Uterus (tissue), 4 donors: Measurements from ENCODE around the gene CA10. TPM values are rescaled to one million over a fixed set of nuclear protein-coding genes. Genes with fewer than 3 reads are reported as not detected.

Source experiments
- DNase-seq, 2 donors: peaks; one replicate each; pipeline ENCODE4 v3.0.0-alpha.2; 2019 to 2020
- H3K27ac ChIP-seq, 2 donors: fragments of 200-600 bp; sonication (generic); 1 replicate in 1 of 2; 2 replicates in 1 of 2; pipeline ENCODE4 v1.5.1; 2016 to 2018
- H3K27me3 ChIP-seq, 2 donors: fragments of 200-600 bp; sonication (generic); one replicate each; pipeline ENCODE4 v1.5.1; 2018 to 2019; ENCODE audit warnings: control low read depth in 1 of 2
- H3K36me3 ChIP-seq, 2 donors: fragments of 200-600 bp; sonication (generic); one replicate each; pipeline ENCODE4 v1.5.1; 2019; ENCODE audit warnings: control low read depth in 1 of 2
- H3K4me1 ChIP-seq, 2 donors: fragments of 200-600 bp; sonication (generic); one replicate each; pipeline ENCODE4 v1.5.1; 2018 to 2019; ENCODE audit warnings: control low read depth in 1 of 2
- H3K4me3 ChIP-seq, 2 donors: fragments of 200-600 bp; sonication (generic); 1 replicate in 1 of 2; 2 replicates in 1 of 2; pipeline ENCODE4 v1.5.1; 2018 to 2019; ENCODE audit warnings: mild to moderate bottlenecking in 1 of 2
- H3K9me3 ChIP-seq, 2 donors: fragments of 200-600 bp; sonication (generic); one replicate each; pipeline ENCODE4 v1.5.1; 2019; ENCODE audit warnings: control low read depth in 1 of 2
- CTCF ChIP-seq, 4 experiments: fragments of 200-600 bp in 2 of 4; fragments of 450-650 bp in 2 of 4; sonication (generic) in 2 of 4; IDR thresholded peaks; one replicate each; pipeline ENCODE4 v1.5.1; 2016 to 2019; ENCODE audit warnings: antibody characterized with exemption in 4 of 4, mild to moderate bottlenecking in 2 of 4, moderate library complexity in 1 of 4
- POLR2A ChIP-seq, 2 donors: fragments of 450-650 bp; IDR thresholded peaks; one replicate each; pipeline ENCODE4 v1.6.1; 2016; ENCODE audit warnings: antibody characterized with exemption in 2 of 2, mild to moderate bottlenecking in 1 of 2, moderate library complexity in 1 of 2
- intact Hi-C: fragments of 100-400 bp; cut with DNase I; formaldehyde crosslinking; loops from one replicate; pipeline ENCODE4 v1.15.1; 2023; ENCODE audit warnings: low total_unique reads
- total RNA-seq, 4 donors: library from RNA; depleted of rRNA in 3 of 4; stranded (reverse); fragments of >200 nt in 3 of 4; gene quantifications; one replicate each; pipeline versions ENCODE4 v1.1.0 to v1.2.4, GENCODE V29; 2014 to 2023
- donor health status: DM: yes; HTN: yes; CAD: no.

The CA10 gene
- total RNA-seq, 4 donors from 2014 or later, result 5.3 TPM; not detected in 3

- Histone ChIP-seq H3K27me3 (no peaks in the 10 kb centered on the region), H3K9me3 (no peaks in the 10 kb centered on the region), H3K4me1 (no peaks in the 10 kb centered on the region), H3K36me3 (no peaks in the 10 kb centered on the region), H3K4me3 (no peak overlapping the region), H3K27ac (no peak overlapping the region)
- no peak for DNase-seq
- TF ChIP-seq CTCF (IDR thresholded peaks at IDR 0.05) (no peak), POLR2A (IDR thresholded peaks at IDR 0.05) (no peak)
- intact Hi-C loops, result no loop called here
Observed at GRCh38 chr17:51914577-51914976, 243.9 kb downstream of the CA10 start.

GRCh38 chr17:51913491-51914205 is 244.9 kb downstream of the CA10 start:
- H3K4me3 ChIP-seq, result no peak overlapping the region
- H3K27ac ChIP-seq, result no peak overlapping the region
- TF ChIP-seq CTCF (IDR thresholded peaks at IDR 0.05), result no peak
- no peak for TF ChIP-seq POLR2A (IDR thresholded peaks at IDR 0.05)
- no peak for DNase-seq
- no peaks in the 10 kb centered on the region for H3K9me3 ChIP-seq
- H3K27me3 ChIP-seq, result no peaks in the 10 kb centered on the region
- intact Hi-C loops, result no loop called here
- no peaks in the 10 kb centered on the region for H3K36me3 ChIP-seq
- H3K4me1 ChIP-seq, result no peaks in the 10 kb centered on the region

- Histone ChIP-seq H3K4me3 (no peak overlapping the region), H3K9me3 (no peaks in the 10 kb centered on the region), H3K27ac (no peak overlapping the region), H3K36me3 (no peaks in the 10 kb centered on the region), H3K4me1 (no peaks in the 10 kb centered on the region), H3K27me3 (no peaks in the 10 kb centered on the region)
- DNase-seq, result no peak
- intact Hi-C loops, result no loop called here
- no peak for TF ChIP-seq POLR2A (IDR thresholded peaks at IDR 0.05)
- TF ChIP-seq CTCF (IDR thresholded peaks at IDR 0.05), result no peak
Observed at GRCh38 chr17:51912939-51913338, 245.6 kb downstream of the CA10 start.

GRCh38 chr17:51911237-51911636 is 247.3 kb downstream of the CA10 start:
- TF ChIP-seq CTCF (IDR thresholded peaks at IDR 0.05), result no peak
- no peak for TF ChIP-seq POLR2A (IDR thresholded peaks at IDR 0.05)
- H3K4me1 ChIP-seq, result no peaks in the 10 kb centered on the region
- H3K27ac ChIP-seq, result no peak overlapping the region
- intact Hi-C loops, result no loop called here
- no peak overlapping the region for H3K4me3 ChIP-seq
- DNase-seq, result no peak
- H3K9me3 ChIP-seq, result no peaks in the 10 kb centered on the region
- no peaks in the 10 kb centered on the region for H3K36me3 ChIP-seq
- H3K27me3 ChIP-seq, result no peaks in the 10 kb centered on the region

GRCh38 chr17:51909971-51910370 is 248.5 kb downstream of the CA10 start:
- no peak for TF ChIP-seq POLR2A (IDR thresholded peaks at IDR 0.05)
- TF ChIP-seq CTCF (IDR thresholded peaks at IDR 0.05), result no peak

More at GRCh38 chr17:51909971-51910370, 248.5 kb downstream of the CA10 start:
- H3K36me3 ChIP-seq, result no peaks in the 10 kb centered on the region
- no peak overlapping the region for H3K4me3 ChIP-seq
- intact Hi-C loops, result no loop called here
- H3K9me3 ChIP-seq, result no peaks in the 10 kb centered on the region
- no peak for DNase-seq
- no peak overlapping the region for H3K27ac ChIP-seq
- no peaks in the 10 kb centered on the region for H3K27me3 ChIP-seq
- no peaks in the 10 kb centered on the region for H3K4me1 ChIP-seq
